HG02798 (cell line): ENCODE results near the gene IQCE.
"Not testable (repeated sequence)": the region's sequence is repeated elsewhere in the genome, so short reads cannot be mapped to it uniquely, and the experiment has no call there.

Experiments used
- ATAC-seq: cut with Tn5 transposase; IDR thresholded peaks from one replicate; pipeline ENCODE4 v1.9.1; 2021; ENCODE audit warnings: mild to moderate bottlenecking; ENCODE audit not compliant: unreplicated experiment, poor library complexity

The IQCE gene

DNA sequence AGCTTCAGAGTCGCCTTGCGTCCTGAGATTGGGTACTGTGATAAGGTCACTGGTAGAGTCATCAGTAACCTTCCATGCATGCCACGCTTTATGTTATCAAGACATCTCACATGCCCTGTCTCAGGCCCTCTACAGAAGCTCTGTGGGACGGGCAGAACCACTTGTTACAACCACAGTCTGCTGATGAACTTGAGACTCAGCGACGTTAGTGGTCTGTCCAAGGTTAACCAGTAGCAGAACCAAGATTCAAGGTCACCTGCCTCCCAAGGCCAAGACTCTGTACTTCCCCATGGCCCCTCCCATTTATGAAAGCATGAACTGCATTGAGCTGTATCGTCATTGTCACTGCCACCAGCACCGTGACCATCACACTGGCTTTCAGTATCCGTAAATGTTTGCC lies 15.0 kb downstream of the IQCE start:
- no peak for ATAC-seq

DNA sequence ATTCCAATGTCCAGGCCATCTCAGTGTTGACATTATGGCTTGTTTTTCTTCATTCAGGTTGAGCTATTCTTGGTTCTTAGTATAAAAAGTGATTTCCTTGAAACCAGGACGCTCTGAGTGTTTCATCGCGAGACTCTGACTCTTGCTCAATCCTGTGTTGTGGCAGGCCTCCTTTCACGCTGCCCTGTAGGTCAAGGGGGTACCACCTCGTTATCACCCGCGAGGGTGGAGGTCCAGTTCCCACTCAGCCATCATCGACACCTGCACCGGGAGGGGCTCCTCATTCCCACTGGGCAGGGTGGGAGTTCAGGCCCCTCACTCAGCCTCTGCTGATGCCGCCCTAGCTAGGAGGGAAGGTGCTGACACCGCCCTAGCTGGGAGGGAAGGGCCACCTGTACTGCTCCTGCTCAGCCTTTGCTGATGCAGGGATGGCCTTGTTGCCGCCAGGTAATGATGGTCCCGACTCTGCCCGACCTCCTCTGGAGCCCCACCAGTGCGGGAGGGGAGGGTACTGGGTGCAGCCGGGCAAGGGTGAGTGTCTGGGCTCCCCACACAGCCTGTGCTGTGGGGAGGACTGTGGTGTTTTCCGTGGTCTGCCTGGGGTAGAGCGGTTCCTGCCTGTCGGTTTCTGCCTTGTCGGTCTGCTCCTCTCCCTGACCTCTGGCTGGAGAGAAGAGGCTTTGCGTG lies 16.4 kb downstream of the IQCE start:
- no peak for ATAC-seq

DNA sequence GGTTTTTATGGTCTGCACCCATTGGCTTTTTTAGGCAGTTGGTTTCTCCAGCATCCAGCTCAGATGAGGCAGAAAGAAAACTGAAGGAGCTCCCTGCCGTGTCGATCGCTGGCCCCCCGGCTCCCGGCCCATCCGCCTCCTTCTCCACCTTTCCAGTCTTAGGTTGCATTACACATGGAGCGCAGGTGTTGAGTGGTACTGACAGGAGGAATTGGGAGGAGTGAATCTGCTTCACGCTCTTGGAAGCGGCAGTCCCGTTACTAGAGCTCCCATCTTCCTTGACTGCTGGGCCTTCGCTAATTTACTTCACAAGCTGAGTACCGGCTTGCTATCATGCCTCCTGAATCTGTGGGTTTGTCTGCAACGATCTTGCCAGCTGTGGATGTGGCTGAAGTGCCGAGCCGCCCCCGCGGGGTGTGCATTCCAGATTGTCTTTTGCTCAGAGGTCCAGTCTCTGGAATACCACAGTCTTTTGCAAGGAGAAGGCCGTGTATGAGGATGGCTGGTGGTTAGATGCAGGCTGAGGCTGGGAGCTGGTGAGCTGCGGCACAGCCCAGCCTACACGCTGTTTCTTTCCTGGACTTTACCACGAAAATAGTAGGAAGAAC lies 17.1 kb downstream of the IQCE start:
- ATAC-seq, result no peak

DNA sequence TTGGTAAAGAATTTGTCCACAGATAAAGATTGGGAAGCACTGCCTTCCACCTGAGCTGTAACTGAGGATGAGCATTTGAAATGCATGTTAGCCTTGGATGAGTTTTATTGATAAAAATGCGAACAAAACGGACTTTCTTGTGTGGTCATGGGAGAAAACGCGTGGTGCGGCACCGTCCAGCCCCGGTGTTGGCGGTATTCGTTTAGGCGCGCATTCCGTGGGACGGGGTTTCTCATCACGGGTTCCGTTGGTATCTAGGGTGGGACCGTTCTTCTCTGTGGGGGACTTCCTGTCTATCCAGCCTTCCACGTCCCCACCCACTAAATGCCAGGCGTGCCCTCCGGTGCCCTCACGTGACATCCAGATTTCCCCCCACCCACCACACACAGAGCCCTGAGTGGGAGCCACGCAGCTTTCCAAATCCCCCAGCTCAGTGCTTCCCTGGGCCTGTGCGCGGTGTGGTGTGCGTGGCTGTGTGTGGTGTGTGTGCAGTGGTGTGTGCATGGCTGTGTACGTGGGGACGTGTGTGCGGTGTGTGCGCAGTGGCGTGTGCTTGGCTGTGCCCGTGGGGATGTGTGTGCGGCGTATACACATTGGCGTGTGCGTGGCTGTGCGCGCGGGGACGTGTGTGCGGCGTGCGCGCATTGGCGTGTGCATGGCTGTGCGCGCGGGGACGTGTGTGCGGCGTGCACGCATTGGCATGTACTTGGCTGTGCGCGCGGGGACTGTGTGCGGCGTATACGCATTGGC lies 18.1 kb downstream of the IQCE start:
- ATAC-seq, result no peak

DNA sequence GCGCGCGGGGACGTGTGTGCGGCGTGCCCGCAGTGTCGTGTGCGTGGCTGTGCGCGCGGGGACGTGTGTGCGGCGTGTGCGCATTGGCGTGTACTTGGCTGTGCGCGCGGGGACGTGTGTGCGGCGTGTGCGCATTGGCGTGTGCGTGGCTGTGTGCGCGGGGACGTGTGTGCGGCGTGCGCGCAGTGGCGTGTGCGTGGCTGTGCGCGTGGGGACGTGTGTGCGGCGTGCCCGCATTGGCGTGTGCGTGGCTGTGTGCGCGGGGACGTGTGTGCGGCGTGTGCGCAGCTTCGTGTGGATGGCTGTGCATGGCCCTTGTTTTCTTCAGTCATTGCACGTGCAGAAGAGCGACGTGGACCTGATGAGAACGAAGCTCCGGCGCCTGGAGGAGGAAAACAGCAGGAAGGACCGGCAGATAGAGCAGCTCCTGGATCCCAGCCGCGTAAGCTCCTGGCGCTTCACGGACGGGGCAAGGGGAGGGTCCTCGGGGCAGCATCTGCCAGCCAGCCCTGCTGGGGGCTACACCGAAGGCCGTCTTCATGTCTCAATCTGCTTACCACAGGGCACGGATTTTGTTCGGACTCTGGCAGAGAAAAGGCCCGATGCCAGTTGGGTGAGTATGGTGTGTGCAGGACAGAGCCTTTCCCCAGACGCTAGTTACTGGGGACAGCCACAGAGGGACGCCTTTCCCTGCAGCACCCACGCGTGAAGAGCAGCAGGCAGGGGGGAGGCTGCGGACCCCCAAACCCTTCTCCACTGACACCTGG lies 19.3 kb downstream of the IQCE start:
- ATAC-seq, result no peak

DNA sequence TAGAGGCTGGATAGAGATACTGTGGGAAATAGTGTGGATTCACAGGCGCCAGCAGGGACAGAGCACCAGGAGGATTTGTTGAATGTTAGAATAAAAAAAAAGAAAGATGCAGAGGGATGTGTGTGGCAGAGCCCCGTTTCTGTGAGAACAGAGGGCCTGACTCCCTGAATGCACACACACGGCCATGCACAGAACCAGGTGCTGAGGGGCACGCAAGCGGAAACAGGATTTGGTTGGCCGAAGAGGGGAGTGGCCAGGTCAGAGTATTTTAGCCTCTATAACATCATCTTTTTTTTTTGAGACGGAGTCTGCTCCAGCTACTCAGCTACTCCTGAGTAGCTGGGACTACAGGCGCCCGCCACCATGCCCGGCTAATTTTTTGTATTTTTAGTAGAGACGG lies 21.9 kb downstream of the IQCE start:
- ATAC-seq, result no peak

DNA sequence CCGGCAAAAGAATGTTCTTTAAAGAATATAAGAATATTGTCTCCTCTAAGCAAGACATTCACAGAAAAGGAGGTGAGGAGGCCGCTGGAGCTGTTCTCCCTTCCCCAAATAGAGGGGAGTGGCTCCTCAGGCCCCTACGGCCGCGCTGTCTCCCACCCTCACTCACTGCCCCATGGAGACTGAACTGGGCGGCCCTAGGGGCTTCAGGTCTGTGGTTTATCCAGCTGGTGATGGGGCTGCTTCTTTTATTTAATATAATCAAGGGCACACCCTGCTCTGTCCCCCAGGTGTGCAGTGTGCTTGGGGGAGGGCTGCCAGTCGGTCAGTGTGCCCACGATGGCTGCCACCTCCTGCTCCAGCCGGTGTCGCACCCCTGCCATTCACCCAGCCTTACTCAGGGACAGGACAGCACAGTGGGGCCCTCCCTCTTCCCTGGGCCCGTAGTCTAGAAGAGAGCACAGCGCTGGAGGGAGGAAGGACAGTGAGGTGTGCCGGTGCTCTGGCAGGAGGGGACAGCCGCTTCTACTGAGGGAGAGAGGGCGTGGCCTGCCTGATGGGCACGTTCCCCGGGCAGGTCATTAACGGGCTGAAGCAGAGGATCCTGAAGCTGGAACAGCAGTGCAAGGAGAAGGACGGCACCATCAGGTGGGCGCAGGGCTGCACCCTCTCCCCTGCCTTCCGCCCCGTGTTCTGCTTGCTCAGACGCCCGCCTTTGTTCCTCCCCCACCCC lies 23.4 kb downstream of the IQCE start:
- no peak for ATAC-seq

DNA sequence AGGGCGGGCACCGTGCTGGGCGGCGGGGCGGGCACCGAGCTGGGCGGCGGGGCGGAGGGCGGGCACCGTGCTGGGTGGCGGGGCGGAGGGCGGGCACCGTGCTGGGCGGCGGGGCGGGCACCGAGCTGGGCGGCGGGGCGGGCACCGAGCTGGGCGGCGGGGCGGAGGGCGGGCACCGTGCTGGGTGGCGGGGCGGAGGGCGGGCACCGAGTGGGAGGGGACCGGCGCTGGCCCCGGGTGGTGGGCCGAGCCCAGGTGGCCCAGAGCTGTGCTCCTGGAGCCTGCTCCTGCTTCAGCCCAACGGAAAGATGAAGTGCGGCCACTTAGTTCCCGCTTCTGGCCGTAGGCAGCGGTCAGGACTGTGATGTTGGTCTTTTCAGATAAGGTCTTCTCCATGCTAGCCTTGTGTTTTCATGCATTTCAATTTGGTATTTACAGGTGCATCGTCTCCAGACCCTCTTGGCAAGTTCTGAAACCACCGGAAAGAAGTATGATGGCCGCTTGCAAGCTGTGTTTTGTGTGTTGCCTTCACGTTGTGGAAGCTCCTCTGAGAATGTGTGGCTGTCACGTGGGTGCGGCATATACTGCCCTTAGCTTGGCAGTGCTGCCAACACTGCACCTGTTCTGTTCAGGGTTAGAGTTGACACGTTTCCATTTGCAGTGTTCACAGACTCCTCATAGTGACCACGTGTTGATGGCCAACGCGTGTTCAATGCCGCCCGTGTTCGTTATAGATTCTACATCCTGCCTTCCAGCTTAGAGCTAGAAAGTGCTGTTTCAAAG lies 25.2 kb downstream of the IQCE start:
- no peak for ATAC-seq

DNA sequence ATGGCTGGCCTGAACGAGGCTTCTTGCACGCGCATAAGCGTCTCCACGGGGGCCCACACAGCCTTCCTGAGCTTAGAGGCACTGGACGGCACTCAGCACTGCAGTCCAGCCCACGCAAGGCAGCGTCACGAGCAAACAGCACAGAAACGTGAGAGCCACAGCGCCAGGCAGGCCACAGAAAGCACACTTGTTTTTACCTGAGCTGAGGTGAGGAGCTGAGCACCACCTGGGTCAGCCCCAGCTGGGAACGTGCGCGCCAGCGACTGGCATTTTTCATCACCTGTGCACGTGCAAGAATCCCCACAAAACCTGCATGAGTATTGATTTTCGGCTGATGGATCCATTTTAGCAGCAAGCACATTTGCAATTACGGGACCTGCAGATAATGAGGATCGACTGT lies 26.7 kb downstream of the IQCE start:
- no peak for ATAC-seq

DNA sequence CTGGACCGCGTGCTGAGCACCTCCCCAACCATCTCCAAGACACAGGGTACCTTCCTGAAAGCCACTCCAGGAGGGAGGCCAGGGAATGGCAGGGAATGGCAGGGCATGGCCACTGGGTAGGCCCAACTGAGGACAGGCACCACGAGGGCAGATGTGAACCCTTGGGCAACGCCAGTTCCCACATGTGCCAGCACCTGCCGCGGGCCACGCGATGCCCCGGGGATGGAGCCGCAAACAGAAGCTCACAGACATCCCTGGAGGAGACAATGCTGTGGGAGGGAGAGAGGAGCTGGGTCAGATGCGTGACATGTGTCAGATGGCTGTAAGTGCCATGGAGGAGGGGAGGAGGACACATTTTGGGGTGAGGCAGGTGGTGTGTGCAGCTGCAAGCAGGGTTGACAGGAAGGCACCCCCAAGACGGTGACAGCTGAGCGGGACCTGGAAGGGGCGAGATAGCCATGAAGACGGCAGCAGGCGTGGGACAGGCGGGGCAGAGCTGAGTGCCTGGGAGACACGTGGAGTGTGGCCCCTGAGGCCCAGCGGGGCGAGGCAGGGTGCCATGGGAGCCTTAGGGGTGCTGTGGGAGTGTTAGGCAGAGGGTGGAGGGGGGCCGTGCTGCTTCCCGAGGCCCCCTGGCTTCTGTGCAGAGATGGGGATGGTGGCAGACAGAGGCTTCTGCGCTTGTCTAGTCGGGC lies 27.7 kb downstream of the IQCE start:
- ATAC-seq, result no peak

DNA sequence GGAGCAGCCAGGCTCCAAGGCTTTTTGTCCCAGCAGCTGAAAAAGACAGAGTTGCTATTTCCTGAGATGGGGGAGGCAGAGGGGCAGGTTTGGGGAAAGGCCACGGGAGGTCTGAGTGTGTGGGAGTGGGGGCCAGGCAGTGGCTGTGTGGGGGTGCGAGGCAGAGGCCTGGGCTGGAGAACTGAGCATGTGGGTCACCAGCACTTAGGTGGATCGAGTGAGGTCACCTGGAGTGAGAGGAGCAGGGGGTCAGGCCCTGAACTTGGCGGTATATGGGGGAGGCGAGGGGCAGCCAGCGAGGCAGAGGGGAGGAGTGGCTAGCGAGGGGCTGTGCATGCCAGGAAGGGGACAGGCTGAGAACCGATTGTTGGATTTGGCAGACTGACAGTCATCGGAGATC lies 28.4 kb downstream of the IQCE start:
- no peak for ATAC-seq

DNA sequence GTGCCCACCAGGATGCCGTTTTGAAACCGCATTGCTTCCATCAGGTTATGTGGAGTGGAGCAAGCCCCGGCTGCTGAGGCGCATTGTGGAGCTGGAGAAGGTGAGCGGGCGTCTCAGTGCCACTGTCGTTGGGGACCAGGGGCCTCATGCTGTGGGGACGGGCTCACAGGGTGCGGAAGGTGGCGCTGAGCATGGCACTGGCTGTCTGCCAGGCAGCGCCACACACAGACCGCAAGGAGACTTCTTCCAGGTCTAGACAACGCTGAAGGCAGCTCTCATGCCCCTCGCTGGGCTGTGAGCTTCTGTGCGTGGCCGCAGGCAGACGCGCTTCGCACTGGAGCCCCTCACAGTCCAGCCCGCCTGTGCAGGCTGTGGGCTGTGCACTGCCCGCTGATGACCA lies 29.0 kb downstream of the IQCE start:
- no peak for ATAC-seq

DNA sequence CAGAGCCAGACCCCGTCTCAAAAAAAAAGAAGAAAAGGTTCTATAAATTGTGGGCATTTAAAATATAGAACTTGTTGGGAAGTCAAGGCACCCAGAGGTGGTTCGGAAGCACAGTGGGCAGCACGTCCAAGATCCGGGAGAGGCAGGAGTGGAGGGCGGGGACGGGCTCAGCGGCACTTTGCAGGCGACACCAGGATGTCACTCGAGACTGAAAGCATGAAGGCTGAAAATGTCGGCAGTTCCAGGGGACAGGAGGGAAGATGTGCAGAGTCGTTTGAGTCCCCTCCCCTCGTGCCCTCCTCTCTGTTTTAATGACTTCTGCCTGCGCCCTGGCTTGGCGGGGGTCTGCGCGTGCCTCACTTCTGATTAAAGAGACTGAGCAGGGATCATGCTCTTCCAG lies 30.6 kb downstream of the IQCE start:
- ATAC-seq, result no peak

DNA sequence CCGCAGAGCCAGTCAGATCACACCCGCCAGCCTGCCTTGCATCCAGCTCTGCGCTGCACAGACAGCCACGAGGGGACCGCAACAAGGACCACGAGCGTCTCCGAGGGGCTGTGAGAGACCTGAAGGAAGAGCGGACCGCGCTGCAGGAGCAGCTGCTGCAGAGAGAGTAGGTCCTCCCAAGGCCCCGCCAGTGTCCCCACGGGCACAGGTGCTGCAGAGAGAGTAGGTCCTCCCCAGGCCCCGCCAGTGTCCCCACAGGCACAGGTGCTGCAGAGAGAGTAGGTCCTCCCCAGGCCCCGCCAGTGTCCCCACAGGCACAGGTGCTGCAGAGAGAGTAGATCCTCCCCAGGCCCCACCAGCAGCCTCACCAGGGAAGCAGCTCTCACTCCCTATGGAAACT lies 31.2 kb downstream of the IQCE start:
- ATAC-seq, result not testable (repeated sequence)

DNA sequence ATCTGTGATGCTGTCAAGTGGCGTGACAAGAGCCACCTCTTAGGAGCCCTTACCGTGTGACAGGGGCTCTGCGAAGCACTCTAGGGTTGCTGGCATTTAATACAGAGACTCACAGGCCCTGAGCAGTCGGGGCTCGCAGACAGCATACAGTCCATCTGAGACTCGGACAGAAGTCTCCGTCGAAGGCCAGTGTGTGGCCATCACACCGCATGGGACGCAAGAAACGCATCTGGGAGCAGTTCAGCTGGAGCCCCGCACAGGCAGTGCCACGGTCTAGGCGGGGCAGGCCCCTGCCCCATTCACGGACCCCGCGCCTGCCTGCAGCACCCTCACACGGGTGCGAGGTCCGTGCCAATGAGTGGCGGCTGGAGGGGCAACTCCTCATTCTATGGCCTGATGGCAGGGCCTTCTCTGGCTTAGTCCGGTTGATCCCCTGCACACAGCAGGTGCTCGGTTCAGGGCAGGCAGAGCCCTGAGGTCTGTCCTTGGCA lies 33.6 kb downstream of the IQCE start:
- no peak for ATAC-seq

DNA sequence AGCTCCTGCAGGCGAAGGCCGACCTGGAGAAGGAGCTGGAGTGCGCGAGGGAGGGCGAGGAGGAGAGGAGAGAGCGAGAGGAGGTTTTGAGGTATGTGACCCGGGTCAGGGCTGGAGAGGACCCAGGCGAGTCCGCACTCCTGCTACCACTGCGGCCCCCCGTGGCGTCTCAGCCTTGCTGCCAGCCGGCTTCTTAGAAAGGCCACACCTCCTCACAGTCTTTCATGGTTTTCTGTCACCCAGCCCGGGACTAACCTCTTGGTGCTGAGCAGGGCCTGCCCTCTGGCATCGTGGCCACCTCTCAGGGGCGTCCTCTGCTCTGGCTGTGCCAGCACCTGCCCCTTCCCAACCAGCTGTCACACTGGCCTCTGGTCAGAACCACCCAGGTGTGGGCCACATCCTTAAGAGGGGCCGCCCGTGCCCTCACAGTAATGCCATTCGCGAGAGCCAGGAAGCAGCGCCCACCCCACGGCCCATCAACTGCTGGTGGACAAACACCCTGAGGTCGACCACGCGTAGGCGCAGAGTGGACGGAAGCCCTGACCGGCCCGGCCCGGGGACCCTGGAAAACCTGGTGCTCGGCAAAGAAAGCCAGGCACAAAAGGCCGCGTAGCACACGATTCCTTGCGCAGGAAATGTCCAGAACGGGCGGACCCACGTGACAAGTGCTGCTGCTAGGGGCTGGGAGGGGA lies 34.4 kb downstream of the IQCE start:
- no peak for ATAC-seq

DNA sequence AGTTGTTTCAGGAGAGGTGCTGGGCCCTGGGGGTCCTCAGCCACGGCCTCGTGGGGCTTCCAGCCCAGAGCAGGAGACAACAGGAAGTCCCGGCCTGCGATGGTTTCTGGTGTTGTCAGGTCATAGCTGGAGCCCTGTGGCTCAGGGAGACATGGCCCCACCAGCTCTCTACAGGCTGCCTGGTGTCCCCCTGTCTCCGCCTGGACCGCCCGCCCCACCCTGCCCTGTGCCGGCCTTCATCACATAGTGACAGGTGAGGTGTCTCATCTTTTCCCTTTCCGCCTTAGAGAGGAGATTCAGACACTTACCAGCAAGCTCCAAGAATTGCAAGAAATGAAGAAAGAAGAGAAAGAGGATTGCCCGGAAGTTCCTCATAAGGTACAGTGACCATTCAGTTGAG lies 35.8 kb downstream of the IQCE start:
- ATAC-seq, result no peak

DNA sequence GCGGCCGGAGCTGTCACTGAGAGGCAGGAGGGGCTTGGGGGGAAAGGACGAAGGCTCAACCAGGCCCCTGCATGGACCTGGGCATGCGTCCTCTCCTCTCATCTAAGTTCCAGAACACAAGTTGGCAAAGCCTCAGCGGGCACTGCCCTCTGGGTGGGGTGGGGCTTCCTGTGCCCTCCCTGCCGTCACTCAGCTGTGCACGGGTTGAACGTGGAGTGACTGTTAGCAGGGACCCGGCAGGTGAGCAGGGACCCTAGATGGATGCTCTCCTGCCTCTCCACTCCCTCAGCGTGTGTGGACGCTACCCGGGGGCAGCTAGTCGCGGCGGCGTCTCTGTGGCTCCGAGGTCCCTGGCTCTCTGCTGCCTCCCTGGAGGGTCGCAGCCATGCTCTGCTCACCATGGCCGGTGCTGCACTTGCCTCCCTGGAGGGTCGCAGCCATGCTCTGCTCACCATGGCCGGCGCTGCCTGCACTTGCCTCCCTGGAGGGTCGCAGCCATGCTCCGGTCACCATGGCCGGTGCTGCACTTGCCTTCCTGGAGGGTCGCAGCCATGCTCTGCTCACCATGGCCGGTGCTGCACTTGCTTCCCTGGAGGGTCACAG lies 36.6 kb downstream of the IQCE start:
- ATAC-seq, result no peak
